Urothelium cell line (cell line): ENCODE data around the gene GET3.
"Not testable (repeated sequence)": the region's sequence is repeated elsewhere in the genome, so short reads cannot be mapped to it uniquely, and the experiment has no call there.

Source experiments
- DNase-seq: peaks from one replicate; pipeline ENCODE4 v3.0.0; 2011; ENCODE audit warnings: low spot score, mixed read lengths
- FAIRE-seq: peaks from 2 replicates; lab custom pipeline; 2011; peaks lifted over from hg19 to GRCh38; lab: Jason Lieb, UNC

Gene GET3

DNA sequence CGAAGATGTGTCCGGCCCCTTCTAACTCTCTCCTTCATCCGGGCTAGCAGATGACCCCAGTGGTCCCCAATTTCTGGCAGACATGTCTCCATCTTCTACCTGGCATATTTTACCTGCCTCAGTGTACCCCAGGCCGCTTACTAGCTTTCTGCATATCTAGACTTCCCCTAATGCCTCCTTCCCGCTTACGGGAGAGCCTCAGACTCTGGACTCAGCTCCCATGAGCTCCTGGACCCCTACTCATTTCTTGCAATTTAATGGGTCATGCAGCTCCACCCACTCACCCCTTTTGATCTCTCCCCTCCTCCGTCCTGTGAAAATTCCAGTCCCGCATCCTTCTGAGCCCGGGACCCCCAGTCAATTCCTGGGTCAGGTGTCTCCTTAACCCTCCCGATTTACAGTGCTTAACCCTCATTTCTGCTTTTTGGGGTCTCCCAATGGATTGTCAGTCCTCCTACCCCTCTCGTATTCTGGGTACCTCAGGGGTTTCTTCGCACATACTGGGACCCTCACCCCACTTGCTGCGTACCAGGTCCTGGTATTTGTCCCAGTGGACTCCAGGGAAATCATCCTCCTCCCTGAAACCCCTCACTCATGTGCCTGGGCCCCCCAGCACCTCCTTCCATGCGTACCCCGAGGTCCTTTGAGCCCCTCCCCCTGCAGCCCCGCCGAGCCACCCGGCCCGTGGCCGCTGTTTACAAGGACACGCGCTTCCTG lies 53.5 kb downstream of the GET3 start:
- DNase-seq (no peak), FAIRE-seq (no peak)

- FAIRE-seq (no peak), DNase-seq (peak; percentile 84)
Observed at GRCh38 chr19:12791345-12792050, 54.2 kb downstream of the GET3 start, which contains the start of gene JUNB. Gene JUNB (plus strand): TSS chr19:12791486. CDS start chr19:12791772, 286 bp downstream.

DNA sequence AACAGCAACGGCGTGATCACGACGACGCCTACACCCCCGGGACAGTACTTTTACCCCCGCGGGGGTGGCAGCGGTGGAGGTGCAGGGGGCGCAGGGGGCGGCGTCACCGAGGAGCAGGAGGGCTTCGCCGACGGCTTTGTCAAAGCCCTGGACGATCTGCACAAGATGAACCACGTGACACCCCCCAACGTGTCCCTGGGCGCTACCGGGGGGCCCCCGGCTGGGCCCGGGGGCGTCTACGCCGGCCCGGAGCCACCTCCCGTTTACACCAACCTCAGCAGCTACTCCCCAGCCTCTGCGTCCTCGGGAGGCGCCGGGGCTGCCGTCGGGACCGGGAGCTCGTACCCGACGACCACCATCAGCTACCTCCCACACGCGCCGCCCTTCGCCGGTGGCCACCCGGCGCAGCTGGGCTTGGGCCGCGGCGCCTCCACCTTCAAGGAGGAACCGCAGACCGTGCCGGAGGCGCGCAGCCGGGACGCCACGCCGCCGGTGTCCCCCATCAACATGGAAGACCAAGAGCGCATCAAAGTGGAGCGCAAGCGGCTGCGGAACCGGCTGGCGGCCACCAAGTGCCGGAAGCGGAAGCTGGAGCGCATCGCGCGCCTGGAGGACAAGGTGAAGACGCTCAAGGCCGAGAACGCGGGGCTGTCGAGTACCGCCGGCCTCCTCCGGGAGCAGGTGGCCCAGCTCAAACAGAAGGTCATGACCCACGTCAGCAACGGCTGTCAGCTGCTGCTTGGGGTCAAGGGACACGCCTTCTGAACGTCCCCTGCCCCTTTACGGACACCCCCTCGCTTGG lies 55.0 kb downstream of the GET3 start:
- DNase-seq = no peak
- no peak for FAIRE-seq

DNA sequence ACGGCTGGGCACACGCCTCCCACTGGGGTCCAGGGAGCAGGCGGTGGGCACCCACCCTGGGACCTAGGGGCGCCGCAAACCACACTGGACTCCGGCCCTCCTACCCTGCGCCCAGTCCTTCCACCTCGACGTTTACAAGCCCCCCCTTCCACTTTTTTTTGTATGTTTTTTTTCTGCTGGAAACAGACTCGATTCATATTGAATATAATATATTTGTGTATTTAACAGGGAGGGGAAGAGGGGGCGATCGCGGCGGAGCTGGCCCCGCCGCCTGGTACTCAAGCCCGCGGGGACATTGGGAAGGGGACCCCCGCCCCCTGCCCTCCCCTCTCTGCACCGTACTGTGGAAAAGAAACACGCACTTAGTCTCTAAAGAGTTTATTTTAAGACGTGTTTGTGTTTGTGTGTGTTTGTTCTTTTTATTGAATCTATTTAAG lies 55.6 kb downstream of the GET3 start:
- no peak for FAIRE-seq
- no peak for DNase-seq

DNA sequence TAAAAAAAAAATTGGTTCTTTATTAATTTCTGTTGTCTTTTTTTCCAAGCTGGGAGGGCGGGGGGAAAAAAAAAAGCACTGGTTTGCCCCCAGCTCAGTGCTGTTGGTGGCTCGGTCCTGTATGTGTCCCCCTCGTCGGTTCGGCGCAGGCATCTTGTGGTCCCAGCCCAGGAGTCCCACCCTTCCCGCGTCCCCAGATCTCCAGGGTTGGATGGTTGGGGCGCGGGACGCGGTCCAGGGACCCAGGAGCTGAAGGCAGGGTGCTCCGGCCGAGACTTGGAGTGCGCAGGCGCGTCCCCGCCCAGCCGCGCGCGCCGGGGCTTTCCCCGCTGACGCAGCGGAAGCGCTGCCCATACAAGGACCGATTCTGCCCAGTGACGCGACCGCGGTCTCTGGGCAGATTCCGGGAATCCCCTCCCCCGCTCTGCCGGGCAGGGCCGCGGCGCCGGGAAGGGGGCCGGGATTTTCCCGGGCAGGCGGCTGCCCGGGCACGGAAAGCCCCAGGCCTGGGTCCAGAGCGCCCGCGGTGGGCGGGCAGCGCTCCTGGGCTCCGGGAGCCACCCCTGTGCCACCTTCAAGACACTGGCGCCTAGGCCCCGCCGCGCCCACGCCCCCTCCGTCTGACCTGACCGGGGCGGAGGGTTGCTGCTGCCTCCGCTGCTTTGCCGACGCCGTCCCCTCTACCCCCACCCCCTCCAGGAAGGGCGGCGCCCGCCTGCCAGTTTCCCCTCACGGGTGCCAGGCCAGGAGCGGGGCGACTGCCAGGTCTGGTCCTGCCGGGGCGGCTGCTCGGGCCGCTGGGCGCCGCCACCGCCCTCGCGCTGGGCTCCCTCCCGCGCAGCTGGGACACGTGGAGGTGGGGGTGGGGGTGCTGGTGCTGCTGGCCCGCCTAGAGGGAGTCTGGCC lies 56.2 kb downstream of the GET3 start:
- FAIRE-seq (no peak), DNase-seq (peak; percentile 91)

GRCh38 chr19:12794196-12794941 lies 57.1 kb downstream of the GET3 start:
- DNase-seq = no peak
- FAIRE-seq = no peak

DNA sequence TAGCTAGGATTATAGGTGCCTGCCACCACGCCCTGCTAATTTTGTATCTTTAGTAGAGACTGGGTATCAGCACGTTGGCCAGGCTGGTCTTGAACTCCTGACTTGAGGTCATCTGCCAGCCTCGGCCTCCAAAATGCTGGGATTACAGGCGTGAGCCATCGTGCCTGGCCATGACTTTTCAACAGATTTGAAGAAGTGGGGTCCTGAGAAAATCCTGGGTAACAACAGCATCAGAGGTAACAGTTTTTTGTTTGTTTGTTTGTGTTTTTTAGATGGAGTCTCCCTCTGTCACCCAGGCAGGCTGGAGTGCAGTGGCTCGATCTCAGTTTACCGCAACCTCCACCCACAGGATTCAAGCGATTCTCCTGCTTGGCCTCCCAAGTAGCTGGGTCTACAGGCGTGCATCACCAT lies 57.7 kb downstream of the GET3 start:
- no peak for FAIRE-seq
- no peak for DNase-seq

DNA sequence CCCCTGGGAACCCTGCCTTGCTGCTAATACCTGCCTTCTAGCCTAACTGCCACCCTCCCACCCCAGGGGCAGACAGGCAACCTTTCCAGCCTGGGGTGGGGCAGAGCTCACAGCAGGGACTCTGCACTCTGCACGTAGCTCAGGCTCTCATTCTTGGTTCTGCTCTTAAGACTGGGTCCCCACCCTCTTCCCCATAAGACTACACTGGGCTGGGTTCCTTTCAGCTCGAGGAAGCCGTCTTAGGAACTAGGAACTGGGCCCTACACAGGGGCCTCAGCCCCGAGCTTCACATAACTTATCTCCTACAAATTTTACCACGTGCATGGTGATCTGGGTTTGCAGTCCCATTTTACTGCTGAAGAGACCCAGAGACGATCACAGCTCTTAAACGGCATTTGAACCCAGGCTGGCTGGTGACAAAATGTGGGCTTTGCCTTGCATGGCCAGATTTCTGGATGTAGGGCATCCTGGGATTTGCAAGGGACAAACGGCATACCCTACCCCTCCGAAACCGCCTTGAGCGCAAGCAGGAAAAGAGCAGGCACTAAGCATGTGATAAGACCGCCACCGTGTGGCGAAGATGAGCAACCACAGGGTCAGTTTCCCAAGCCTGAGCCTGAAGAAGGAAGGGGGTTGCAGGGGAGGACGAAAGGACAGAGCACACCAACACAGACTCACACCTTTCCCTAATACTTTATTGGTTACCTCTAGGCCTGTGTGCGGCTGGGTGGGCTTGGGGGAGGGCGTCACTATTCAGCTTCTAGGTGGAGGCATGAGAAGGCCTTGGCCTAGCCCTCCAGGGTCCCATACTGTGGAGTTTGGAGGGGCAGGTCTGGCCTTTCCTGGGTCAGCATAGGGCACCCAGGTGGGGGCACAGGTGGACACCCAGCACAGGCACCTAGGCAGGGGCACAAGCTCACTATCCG lies 59.1 kb downstream of the GET3 start:
- DNase-seq = no peak
- no peak for FAIRE-seq

DNA sequence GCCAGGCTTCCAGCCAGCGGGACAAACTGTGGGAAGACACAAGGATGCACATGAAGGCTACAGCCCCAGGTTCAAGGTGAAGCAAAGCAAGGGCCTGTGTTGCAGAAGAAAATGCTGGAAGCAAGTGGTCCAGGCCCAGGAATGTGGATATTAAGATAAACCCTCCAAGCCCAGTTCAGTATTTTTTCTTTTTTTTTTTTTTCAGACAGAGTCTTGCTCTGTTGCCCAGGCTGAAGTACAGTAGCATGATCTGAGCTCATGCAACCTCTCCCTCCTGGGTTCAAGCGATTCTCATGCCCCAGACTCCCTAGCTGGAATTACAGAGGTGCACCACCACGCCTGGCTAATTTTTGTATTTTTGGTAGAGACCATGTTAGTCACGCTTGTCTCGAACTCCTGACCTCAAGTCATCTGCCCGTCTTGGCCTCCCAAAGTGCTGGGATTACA lies 59.9 kb downstream of the GET3 start:
- FAIRE-seq = no peak
- DNase-seq = no peak

GRCh38 chr19:12797607-12798006 lies 60.3 kb downstream of the GET3 start:
- FAIRE-seq, DNase-seq: not testable (repeated sequence)
